HepG2 (cell line): ENCODE data around the gene AKAP8. TPM values are rescaled to one million over a fixed set of nuclear protein-coding genes. Genes with fewer than 3 reads are reported as not detected.

ENCODE experiments used
- CEBPB ChIP-seq: IDR thresholded peaks from 2 replicates; pipeline ENCODE4 v1.6.1; 2011; ENCODE audit warnings: low read depth, low read length, improper control_type of control experiment, borderline replicate concordance
- CHD2 ChIP-seq: IDR thresholded peaks from 2 replicates; pipeline ENCODE4 v1.6.1; 2011; ENCODE audit warnings: low read depth, low read length, improper control_type of control experiment
- HMG20B ChIP-seq: conservative IDR thresholded peaks from 2 replicates; pipeline ENCODE4 v1.6.1; 2016; ENCODE audit warnings: missing genetic modification reagents, missing compliant biosample characterization
- MED13 ChIP-seq: sonication (generic); formaldehyde crosslinking; IDR thresholded peaks from 2 replicates; pipeline ENCODE4 v1.5.0; 2020; ENCODE audit warnings: missing genetic modification reagents
- MEIS2 ChIP-seq: sonication (generic); formaldehyde crosslinking; IDR thresholded peaks from 2 replicates; pipeline ENCODE4 v1.9.0; 2021; ENCODE audit warnings: mild to moderate bottlenecking, missing genetic modification reagents
- SMARCC2 ChIP-seq: fragments of 450-650 bp; IDR thresholded peaks from 2 replicates; pipeline ENCODE4 v1.6.1; 2017; ENCODE audit warnings: antibody characterized with exemption, mild to moderate bottlenecking
- SRSF9 ChIP-seq: fragments of 200-400 bp; formaldehyde crosslinking; IDR thresholded peaks from 2 replicates; pipeline ENCODE4 v1.6.1; 2018; ENCODE audit warnings: borderline replicate concordance, mild to moderate bottlenecking, low read depth, low read length; ENCODE audit not compliant: insufficient read depth, poor library complexity, severe bottlenecking
- ZBTB40 ChIP-seq, 2 experiments: fragments of 450-650 bp in 1 of 2; sonication (generic) in 1 of 2; formaldehyde crosslinking in 1 of 2; IDR thresholded peaks; 2 replicates each; pipeline versions ENCODE4 v1.6.1 to v1.8.0; 2016 to 2022; ENCODE audit warnings: antibody characterized with exemption in 1 of 2, mild to moderate bottlenecking in 1 of 2, missing genetic modification reagents in 1 of 2
- ZHX2 ChIP-seq, 2 experiments: sonication (generic) in 1 of 2; formaldehyde crosslinking in 1 of 2; IDR thresholded peaks; 2 replicates each; pipeline versions ENCODE4 v1.6.1 to v1.9.0; 2014 to 2022; ENCODE audit warnings: antibody characterized with exemption in 1 of 2, borderline replicate concordance in 1 of 2, inconsistent platforms in 1 of 2, low read depth in 1 of 2, missing genetic modification reagents in 1 of 2
- ZNF274 ChIP-seq: sonication (generic); formaldehyde crosslinking; IDR thresholded peaks from 2 replicates; pipeline ENCODE4 v1.5.1; 2020; ENCODE audit warnings: mild to moderate bottlenecking, missing genetic modification reagents
- polyA plus RNA-seq, 8 experiments: library from polyadenylated mRNA; depleted of rRNA in 3 of 8; stranded (reverse) in 7 of 8; unstranded in 1 of 8; fragments of >200 nt; fragmentation: Illumina TruSeq in 4 of 8; extraction: Trizol in 4 of 8; gene quantifications; 2 replicates each; pipeline versions ENCODE4 v1.2.1 to v1.2.3, GENCODE V29; 2011 to 2016; ENCODE audit warnings: low read depth in 4 of 8, missing spikeins in 1 of 8, mixed read lengths in 1 of 8; ENCODE audit not compliant: insufficient read depth in 1 of 8
- total RNA-seq, 5 experiments: library from RNA; depleted of rRNA; stranded (reverse); fragments of >200 nt; fragmentation: Illumina TruSeq; extraction: Trizol; gene quantifications; 2 replicates each; pipeline ENCODE4 v1.2.3, GENCODE V29; 2016; ENCODE audit warnings: low read depth in 1 of 5

The AKAP8 gene
- total and polyA plus RNA-seq, 2 of the 13 experiments (the other 11 are each of a cell fraction or from before 2014, with no cell fraction given), result 15.9 to 22.1 TPM

- no peak for TF ChIP-seq ZBTB40 (IDR thresholded peaks at IDR 0.05)
- TF ChIP-seq ZBTB40 (CRISPR knock-in tag; IDR thresholded peaks at IDR 0.05), result no peak; the same call in 1 of the 2 replicates
- TF ChIP-seq CHD2, result peak; percentile 74
- TF ChIP-seq MED13 (CRISPR knock-in tag), result no peak
- peak; percentile 66 for TF ChIP-seq MEIS2 (CRISPR knock-in tag)
- no peak for TF ChIP-seq CEBPB
- peak; percentile 82; the same call in 1 of the 2 replicates for TF ChIP-seq ZNF274 (CRISPR knock-in tag)
- TF ChIP-seq HMG20B (CRISPR knock-in tag), result no peak
- no peak for TF ChIP-seq SMARCC2
- TF ChIP-seq SRSF9, result no peak
- no peak for TF ChIP-seq ZHX2 (IDR thresholded peaks at IDR 0.05; ENCODE audit: low read depth)
- no peak for TF ChIP-seq ZHX2 (CRISPR knock-in tag; IDR thresholded peaks at IDR 0.05; ENCODE audit: borderline replicate concordance)
These were observed 39.2 kb upstream of the AKAP8 start, which contains the start of gene AKAP8L (continued) for GRCh38 chr19:15418579-15419412.
